H9 (cell line): ENCODE data around the gene A1CF. TPM values are rescaled to one million over a fixed set of nuclear protein-coding genes. Genes with fewer than 3 reads are reported as not detected.
"Not testable (repeated sequence)": the region's sequence is repeated elsewhere in the genome, so short reads cannot be mapped to it uniquely, and the experiment has no call there.

ENCODE experiments used
- DNase-seq: peaks from one replicate; pipeline ENCODE4 v3.0.0-alpha.2; 2017
- H2AFZ ChIP-seq: one replicate; pipeline ENCODE4 v1.6.1; 2013; ENCODE audit warnings: mild to moderate bottlenecking, low read length, control low read depth, moderate library complexity
- H2AK5ac ChIP-seq: 2 replicates; pipeline ENCODE4 v1.6.1; 2013; ENCODE audit warnings: low read length, control low read depth, mixed read lengths; ENCODE audit not compliant: insufficient read length
- H2BK120ac ChIP-seq: one replicate; pipeline ENCODE4 v1.6.1; 2013; ENCODE audit warnings: low read depth, mild to moderate bottlenecking, low read length, control low read depth, inconsistent platforms; ENCODE audit not compliant: poor library complexity, severe bottlenecking
- H2BK12ac ChIP-seq: 2 replicates; pipeline ENCODE4 v1.6.1; 2013; ENCODE audit warnings: low read length, control low read depth, mixed read lengths, low read depth; ENCODE audit not compliant: insufficient read length
- H2BK15ac ChIP-seq: 2 replicates; pipeline ENCODE4 v1.6.1; 2013; ENCODE audit warnings: low read depth, low read length, control low read depth
- H2BK20ac ChIP-seq: one replicate; pipeline ENCODE4 v1.6.1; 2013; ENCODE audit warnings: low read depth, mild to moderate bottlenecking, low read length, control low read depth, inconsistent platforms; ENCODE audit not compliant: poor library complexity, severe bottlenecking
- H2BK5ac ChIP-seq: 2 replicates; pipeline ENCODE4 v1.6.1; 2013; ENCODE audit warnings: low read length, control low read depth, mixed read lengths; ENCODE audit not compliant: insufficient read length
- H3K14ac ChIP-seq: 2 replicates; pipeline ENCODE4 v1.6.1; 2013; ENCODE audit warnings: low read length, control low read depth; ENCODE audit not compliant: insufficient read depth
- H3K18ac ChIP-seq: 2 replicates; pipeline ENCODE4 v1.6.1; 2013; ENCODE audit warnings: low read depth, mild to moderate bottlenecking, mixed read lengths, low read length, control low read depth; ENCODE audit not compliant: insufficient read length
- H3K23ac ChIP-seq: 2 replicates; pipeline ENCODE4 v1.6.1; 2013; ENCODE audit warnings: low read length, control low read depth, mixed read lengths, low read depth; ENCODE audit not compliant: insufficient read length
- H3K23me2 ChIP-seq: 2 replicates; pipeline ENCODE4 v1.6.1; 2013; ENCODE audit warnings: low read depth, mild to moderate bottlenecking, mixed read lengths, low read length, control low read depth; ENCODE audit not compliant: insufficient read length, poor library complexity, severe bottlenecking
- H3K27ac ChIP-seq: 2 replicates; pipeline ENCODE4 v1.5.1; 2013; ENCODE audit warnings: low read length, control low read depth, mixed read lengths, low read depth; ENCODE audit not compliant: insufficient read length
- H3K27me3 ChIP-seq: 2 replicates; pipeline ENCODE4 v1.6.1; 2013; ENCODE audit warnings: low read length, control low read depth, inconsistent platforms; ENCODE audit not compliant: insufficient read depth
- H3K4ac ChIP-seq: 2 replicates; pipeline ENCODE4 v1.6.1; 2013; ENCODE audit warnings: low read depth, mild to moderate bottlenecking, control low read depth, inconsistent platforms, low read length, moderate library complexity
- H3K4me1 ChIP-seq: 2 replicates; pipeline ENCODE4 v1.6.1; 2013; ENCODE audit warnings: low read length, control low read depth, inconsistent platforms; ENCODE audit not compliant: insufficient read depth
- H3K4me2 ChIP-seq: 2 replicates; pipeline ENCODE4 v1.6.1; 2013; ENCODE audit warnings: low read length, control low read depth, mixed read lengths; ENCODE audit not compliant: insufficient read length, insufficient read depth
- H3K56ac ChIP-seq: 2 replicates; pipeline ENCODE4 v1.6.1; 2013; ENCODE audit warnings: low read depth, mild to moderate bottlenecking, mixed read lengths, low read length, control low read depth; ENCODE audit not compliant: insufficient read length
- H3K79me1 ChIP-seq: 2 replicates; pipeline ENCODE4 v1.6.1; 2013; ENCODE audit warnings: low read depth, mild to moderate bottlenecking, moderate library complexity, low read length, control low read depth, inconsistent platforms; ENCODE audit not compliant: insufficient read depth, poor library complexity, severe bottlenecking
- H3K79me2 ChIP-seq: 2 replicates; pipeline ENCODE4 v1.6.1; 2013; ENCODE audit warnings: low read length, control low read depth, inconsistent platforms; ENCODE audit not compliant: insufficient read depth
- H3K9ac ChIP-seq: 2 replicates; pipeline ENCODE4 v1.6.1; 2013; ENCODE audit warnings: low read length, control low read depth, mixed read lengths; ENCODE audit not compliant: insufficient read length; ENCODE audit errors: extremely low read depth
- H3K9me3 ChIP-seq: one replicate; pipeline ENCODE4 v1.6.1; 2013; ENCODE audit warnings: low read depth, low read length, inconsistent platforms; ENCODE audit not compliant: control insufficient read depth
- H3T11ph ChIP-seq: one replicate; pipeline ENCODE4 v1.6.1; 2013; ENCODE audit warnings: mild to moderate bottlenecking, low read length, control low read depth, inconsistent platforms
- H4K20me1 ChIP-seq: one replicate; pipeline ENCODE4 v1.6.1; 2013; ENCODE audit not compliant: control insufficient read depth, insufficient read length, insufficient read depth
- H4K5ac ChIP-seq: 2 replicates; pipeline ENCODE4 v1.6.1; 2013; ENCODE audit warnings: low read depth, mild to moderate bottlenecking, mixed read lengths, low read length, control low read depth; ENCODE audit not compliant: insufficient read length
- H4K8ac ChIP-seq: replicated peaks from 2 replicates; pipeline ENCODE4 v1.6.1; 2013; ENCODE audit warnings: low read length, control low read depth, mixed read lengths, low read depth; ENCODE audit not compliant: insufficient read length
- H4K91ac ChIP-seq: 2 replicates; pipeline ENCODE4 v1.6.1; 2013; ENCODE audit warnings: low read depth, mild to moderate bottlenecking, moderate library complexity, mixed read lengths, low read length, control low read depth; ENCODE audit not compliant: insufficient read length
- H3K27ac Mint-ChIP-seq, 3 experiments: 2 replicates in 2 of 3; 3 replicates in 1 of 3; pipeline ENCODE4 v1.8.0; 2020 to 2021; ENCODE audit warnings: mixed read lengths in 3 of 3, mild to moderate bottlenecking in 1 of 3, moderate library complexity in 1 of 3
- H3K27me3 Mint-ChIP-seq: 2 replicates; pipeline ENCODE4 v1.8.0; 2021; ENCODE audit warnings: low read depth, mild to moderate bottlenecking, moderate library complexity, mixed read lengths
- H3K36me3 Mint-ChIP-seq, 3 experiments: 2 replicates in 2 of 3; 3 replicates in 1 of 3; pipeline ENCODE4 v1.8.0; 2020 to 2021; ENCODE audit warnings: low read depth in 3 of 3, mixed read lengths in 3 of 3; ENCODE audit not compliant: insufficient read depth in 1 of 3
- H3K4me1 Mint-ChIP-seq, 2 experiments: 2 replicates each; pipeline ENCODE4 v1.8.0; 2020; ENCODE audit warnings: mixed read lengths in 2 of 2
- H3K4me3 Mint-ChIP-seq, 2 experiments: 2 replicates in 1 of 2; 3 replicates in 1 of 2; pipeline ENCODE4 v1.8.0; 2020 to 2021; ENCODE audit warnings: mild to moderate bottlenecking in 2 of 2, mixed read lengths in 2 of 2, moderate library complexity in 1 of 2
- H3K9me3 Mint-ChIP-seq, 2 experiments: 2 replicates in 1 of 2; 3 replicates in 1 of 2; pipeline ENCODE4 v1.8.0; 2020; ENCODE audit warnings: mild to moderate bottlenecking in 2 of 2, mixed read lengths in 2 of 2, moderate library complexity in 1 of 2
- CTCF ChIP-seq: fragments of 200-600 bp; sonication (generic); conservative IDR thresholded peaks from 3 replicates; pipeline ENCODE4 v1.8.0; 2021; ENCODE audit warnings: antibody characterized with exemption, mild to moderate bottlenecking
- WGBS: extraction: QIAGEN DNeasy Blood & Tissue Kit; methylation state at CpG from one replicate; pipeline ENCODE4 v1.1.7; 2013; ENCODE audit warnings: missing lambda C conversion rate, low lambda C conversion rate, mixed read lengths; ENCODE audit not compliant: insufficient read length; ENCODE audit errors: extremely low coverage; 5-methylcytosine and 5-hydroxymethylcytosine counted together
- total RNA-seq: library from RNA; stranded (reverse); gene quantifications from 2 replicates; pipeline ENCODE4 v1.2.1, GENCODE V29; 2021

Gene A1CF
- total RNA-seq, 1 experiment from 2014 or later, result not detected

DNA sequence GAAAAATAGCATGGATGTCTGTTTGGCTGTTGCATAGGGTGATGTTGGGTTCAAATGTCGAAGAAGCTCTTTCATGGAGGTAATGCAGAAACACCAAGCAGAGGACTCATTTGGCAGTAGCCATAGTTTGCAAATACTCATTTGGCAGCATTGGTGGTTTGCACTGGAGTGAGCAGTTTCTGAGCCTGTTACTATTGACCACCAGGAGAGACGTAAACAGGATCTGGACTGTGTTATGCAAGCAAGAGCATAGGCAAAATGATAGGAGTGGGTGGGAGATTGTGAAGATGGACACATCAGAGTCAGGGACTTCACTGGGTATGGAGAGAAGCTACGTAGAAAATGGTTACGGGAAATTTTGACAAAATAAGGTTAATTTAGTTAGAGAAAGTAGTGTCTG is 22.9 kb upstream of the A1CF start:
- Histone ChIP-seq H3K27ac (no peak overlapping the region), H3K23me2 (no peaks in the 10 kb centered on the region), H2BK120ac (no peak overlapping the region), H2BK15ac (no peak overlapping the region), H3K9me3 (no peaks in the 10 kb centered on the region), H4K5ac (no peak overlapping the region), H2AK5ac (no peak overlapping the region), H2AFZ (no peak overlapping the region), H4K20me1 (no peaks in the 10 kb centered on the region), H3K4me2 (no peak overlapping the region), H3K14ac (no peak overlapping the region), H3K4ac (no peak overlapping the region), H3T11ph (no peak overlapping the region), H3K18ac (no peak overlapping the region), H3K79me1 (no peaks in the 10 kb centered on the region), H3K4me1 (no peaks in the 10 kb centered on the region), H2BK20ac (no peak overlapping the region), H4K91ac (no peak overlapping the region), H4K8ac (no peak overlapping the region), H2BK5ac (no peak overlapping the region), H2BK12ac (no peak overlapping the region), H3K56ac (no peak overlapping the region), H3K9ac (no peak overlapping the region), H3K23ac (no peak overlapping the region), H3K79me2 (no peaks in the 10 kb centered on the region), H3K27me3 (peaks cover 2% of the 10 kb centered on the region; the same call in 1 of the 2 replicates)
- Mint-ChIP-seq H3K9me3 (peaks cover 0 to 2% of the 10 kb centered on the region in 2 experiments; a peak in 1 of 5 replicates), H3K27me3 (peaks cover 2% of the 10 kb centered on the region; the same call in 1 of the 2 replicates), H3K4me3 (no peak overlapping the region), H3K27ac (no peak overlapping the region), H3K4me1 (no peaks in the 10 kb centered on the region), H3K36me3 (no peaks in the 10 kb centered on the region)
- TF ChIP-seq CTCF, result no peak
- DNase-seq, result no peak
- no CpG with 5 or more reads among the region's 4 CpGs for WGBS

GRCh38 chr10:50905797-50906196 is 20.4 kb upstream of the A1CF start:
- H3K4me2 ChIP-seq, H2BK15ac ChIP-seq, H3K18ac ChIP-seq, H3K9me3 Mint-ChIP-seq, H3K27ac Mint-ChIP-seq, H3K27me3 Mint-ChIP-seq, DNase-seq, H3K27ac ChIP-seq, H3K4me1 ChIP-seq, H2BK20ac ChIP-seq, H4K20me1 ChIP-seq, H3T11ph ChIP-seq, H2BK12ac ChIP-seq, H4K91ac ChIP-seq, H2BK5ac ChIP-seq, H3K4me1 Mint-ChIP-seq, H3K79me2 ChIP-seq, H3K14ac ChIP-seq, H3K4ac ChIP-seq, H2BK120ac ChIP-seq, H3K56ac ChIP-seq, H4K5ac ChIP-seq, H3K23ac ChIP-seq, H3K4me3 Mint-ChIP-seq, H4K8ac ChIP-seq, H3K79me1 ChIP-seq, H3K9me3 ChIP-seq, H3K27me3 ChIP-seq, H3K9ac ChIP-seq, H3K23me2 ChIP-seq, H3K36me3 Mint-ChIP-seq, H2AK5ac ChIP-seq, H2AFZ ChIP-seq: not testable (repeated sequence)
- WGBS, result no CpG with 5 or more reads among the region's 15 CpGs
